H1 (cell line): ENCODE measurements around the gene MACROD2. TPM values are rescaled to one million over a fixed set of nuclear protein-coding genes. Genes with fewer than 3 reads are reported as not detected.

ENCODE experiments used
- BACH1 ChIP-seq: IDR thresholded peaks from 2 replicates; pipeline ENCODE4 v1.6.1; 2012; ENCODE audit warnings: low read length, improper control_type of control experiment
- CHD7 ChIP-seq: fragments of 300-600 bp; sonication (generic); IDR thresholded peaks from 2 replicates; pipeline ENCODE4 v1.7.1; 2012; ENCODE audit warnings: low read length, moderate library complexity, mild to moderate bottlenecking, inconsistent platforms; ENCODE audit not compliant: insufficient replicate concordance
- CTCF ChIP-seq, 3 experiments: IDR thresholded peaks; 1 replicate in 2 of 3; 2 replicates in 1 of 3; pipeline versions ENCODE4 v1.5.1 to v1.6.1; 2011; ENCODE audit warnings: low read length in 3 of 3, mild to moderate bottlenecking in 3 of 3, inconsistent platforms in 2 of 3, low read depth in 1 of 3, moderate library complexity in 1 of 3; ENCODE audit not compliant: insufficient read depth in 1 of 3; ENCODE audit errors: control extremely low read depth in 1 of 3
- EGR1 ChIP-seq: IDR thresholded peaks from 2 replicates; pipeline ENCODE4 v1.6.1; 2011; ENCODE audit warnings: low read depth, low read length, borderline replicate concordance
- EZH2 ChIP-seq: fragments of 200-600 bp; sonication (generic); IDR thresholded peaks from 2 replicates; pipeline ENCODE4 v1.7.1; 2012; ENCODE audit warnings: low read depth, mild to moderate bottlenecking, moderate library complexity, low read length, inconsistent platforms; ENCODE audit not compliant: severe bottlenecking
- MAX ChIP-seq: IDR thresholded peaks from 2 replicates; pipeline ENCODE4 v1.6.1; 2012; ENCODE audit warnings: inconsistent platforms
- polyA plus RNA-seq, 7 experiments: library from polyadenylated mRNA; depleted of rRNA in 3 of 7; stranded (reverse) in 5 of 7; unstranded in 2 of 7; fragments of >200 nt in 5 of 7; fragments of 200-250 nt in 2 of 7; gene quantifications; 1 replicate in 5 of 7; 2 replicates in 1 of 7; 4 replicates in 1 of 7; pipeline versions ENCODE4 v1.2.1 to v1.2.3, GENCODE V29; 2011 to 2013; ENCODE audit warnings: missing spikeins in 2 of 7, mixed read lengths in 2 of 7
- total RNA-seq: library from RNA; stranded (reverse); fragmentation: NEBNext Ultra II Directional; extraction: Animal tissue kit (Norgen Biotek cat#: 25700); gene quantifications from 2 replicates; pipeline ENCODE4 v1.2.1, GENCODE V29; 2021

MACROD2 gene
- total and polyA plus RNA-seq, 2 of the 8 experiments (the other 6 are each of a cell fraction or from before 2014, with no cell fraction given): 0.70 to 3.9 TPM

GRCh38 chr20:14879020-14879697 lies 883.8 kb downstream of the MACROD2 start (continued):
- TF ChIP-seq MAX (no peak), CTCF (IDR thresholded peaks at IDR 0.05; ENCODE audit: control extremely low read depth in 1 of 3, insufficient read depth in 1 of 3, low read depth in 1 of 3, low read length in 3 of 3) (no peak), BACH1 (no peak), EZH2 (no peak), EGR1 (no peak), CHD7 (no peak)
